Progenitor cell of endocrine pancreas (in vitro differentiated cells): ENCODE measurements around the gene NFKBIE. TPM values are rescaled to one million over a fixed set of nuclear protein-coding genes. Genes with fewer than 3 reads are reported as not detected.

Experiments
- DNase-seq: peaks from one replicate; pipeline ENCODE4 v3.0.0; 2021; ENCODE audit warnings: low spot score; ENCODE audit not compliant: unreplicated experiment
- H3K27ac Mint-ChIP-seq: 2 replicates; pipeline ENCODE4 v1.8.0; 2021; ENCODE audit warnings: mild to moderate bottlenecking, moderate library complexity, mixed read lengths
- H3K27me3 Mint-ChIP-seq: 2 replicates; pipeline ENCODE4 v1.8.0; 2021; ENCODE audit warnings: mixed read lengths
- H3K36me3 Mint-ChIP-seq: 2 replicates; pipeline ENCODE4 v1.8.0; 2022; ENCODE audit warnings: mixed read lengths; ENCODE audit not compliant: insufficient read depth
- H3K4me1 Mint-ChIP-seq: 2 replicates; pipeline ENCODE4 v1.8.0; 2021; ENCODE audit warnings: low read depth, mixed read lengths
- H3K4me3 Mint-ChIP-seq: 2 replicates; pipeline ENCODE4 v1.8.0; 2021; ENCODE audit warnings: low read depth, mild to moderate bottlenecking, moderate library complexity, mixed read lengths
- H3K9me3 Mint-ChIP-seq: 2 replicates; pipeline ENCODE4 v1.8.0; 2021; ENCODE audit warnings: low read depth, mixed read lengths
- total RNA-seq: library from RNA; stranded (reverse); gene quantifications from 2 replicates; pipeline ENCODE4 v1.2.1, GENCODE V29; 2021
- TF ChIP-seq, protein P1 (sequence below): fragments of 200-600 bp; sonication (generic); IDR thresholded peaks from one replicate; pipeline ENCODE4 v1.5.0; 2021; ENCODE audit warnings: antibody characterized with exemption, mild to moderate bottlenecking; ENCODE audit not compliant: unreplicated experiment

Gene NFKBIE
- total RNA-seq, 1 donor from 2014 or later = 7.1 TPM

DNA sequence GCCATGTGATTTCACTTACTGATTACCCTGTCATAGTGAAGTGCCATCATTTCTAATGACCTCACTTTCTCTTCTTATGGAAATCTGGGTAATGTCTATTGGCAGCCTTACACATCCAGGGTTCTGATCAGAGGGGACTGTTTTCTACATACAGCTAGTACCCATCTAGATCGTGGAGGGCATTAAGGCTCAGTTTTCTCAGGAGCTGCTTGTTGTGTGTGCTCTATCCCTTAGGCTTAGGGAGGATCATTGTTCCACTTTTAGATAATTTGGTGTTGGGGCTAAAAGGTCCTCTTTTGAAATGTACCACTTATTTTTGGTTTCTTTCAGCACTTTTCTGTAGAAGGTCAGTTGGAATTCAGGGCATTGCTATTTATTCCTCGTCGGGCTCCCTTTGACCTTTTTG lies 14.6 kb downstream of the NFKBIE start:
- Mint-ChIP-seq H3K27ac (no peak overlapping the region), H3K9me3 (no peaks in the 10 kb centered on the region), H3K4me1 (peaks cover 35% of the 10 kb centered on the region), H3K27me3 (no peaks in the 10 kb centered on the region), H3K4me3 (no peak overlapping the region), H3K36me3 (peaks cover 56% of the 10 kb centered on the region)
- TF ChIP-seq, protein P1, sequence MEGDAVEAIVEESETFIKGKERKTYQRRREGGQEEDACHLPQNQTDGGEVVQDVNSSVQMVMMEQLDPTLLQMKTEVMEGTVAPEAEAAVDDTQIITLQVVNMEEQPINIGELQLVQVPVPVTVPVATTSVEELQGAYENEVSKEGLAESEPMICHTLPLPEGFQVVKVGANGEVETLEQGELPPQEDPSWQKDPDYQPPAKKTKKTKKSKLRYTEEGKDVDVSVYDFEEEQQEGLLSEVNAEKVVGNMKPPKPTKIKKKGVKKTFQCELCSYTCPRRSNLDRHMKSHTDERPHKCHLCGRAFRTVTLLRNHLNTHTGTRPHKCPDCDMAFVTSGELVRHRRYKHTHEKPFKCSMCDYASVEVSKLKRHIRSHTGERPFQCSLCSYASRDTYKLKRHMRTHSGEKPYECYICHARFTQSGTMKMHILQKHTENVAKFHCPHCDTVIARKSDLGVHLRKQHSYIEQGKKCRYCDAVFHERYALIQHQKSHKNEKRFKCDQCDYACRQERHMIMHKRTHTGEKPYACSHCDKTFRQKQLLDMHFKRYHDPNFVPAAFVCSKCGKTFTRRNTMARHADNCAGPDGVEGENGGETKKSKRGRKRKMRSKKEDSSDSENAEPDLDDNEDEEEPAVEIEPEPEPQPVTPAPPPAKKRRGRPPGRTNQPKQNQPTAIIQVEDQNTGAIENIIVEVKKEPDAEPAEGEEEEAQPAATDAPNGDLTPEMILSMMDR = no peak
- DNase-seq = no peak

DNA sequence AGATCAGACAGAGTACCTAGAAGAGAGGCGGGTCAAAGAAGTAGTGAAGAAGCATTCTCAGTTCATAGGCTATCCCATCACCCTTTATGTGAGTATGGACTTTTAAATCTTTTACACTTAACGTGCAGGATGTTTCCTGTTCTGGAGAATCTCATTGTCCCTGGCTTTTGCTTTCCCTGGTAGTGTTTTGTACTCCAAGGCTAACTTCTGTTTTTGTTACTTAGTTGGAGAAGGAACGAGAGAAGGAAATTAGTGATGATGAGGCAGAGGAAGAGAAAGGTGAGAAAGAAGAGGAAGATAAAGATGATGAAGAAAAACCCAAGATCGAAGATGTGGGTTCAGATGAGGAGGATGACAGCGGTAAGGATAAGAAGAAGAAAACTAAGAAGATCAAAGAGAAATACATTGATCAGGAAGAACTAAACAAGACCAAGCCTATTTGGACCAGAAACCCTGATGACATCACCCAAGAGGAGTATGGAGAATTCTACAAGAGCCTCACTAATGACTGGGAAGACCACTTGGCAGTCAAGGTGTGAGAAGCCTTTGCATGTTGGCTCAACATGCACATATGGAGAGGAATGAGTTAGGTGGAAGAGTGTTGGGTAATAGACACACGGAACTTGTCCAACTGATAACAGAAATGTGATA lies 15.2 kb downstream of the NFKBIE start:
- H3K9me3 Mint-ChIP-seq = no peaks in the 10 kb centered on the region
- peak overlapping the region; percentile 46 for H3K27ac Mint-ChIP-seq
- no peaks in the 10 kb centered on the region for H3K27me3 Mint-ChIP-seq
- H3K36me3 Mint-ChIP-seq = peaks cover 53% of the 10 kb centered on the region
- H3K4me3 Mint-ChIP-seq = no peak overlapping the region
- DNase-seq = no peak
- peaks cover 34% of the 10 kb centered on the region for H3K4me1 Mint-ChIP-seq
- TF ChIP-seq, protein P1 = no peak

DNA sequence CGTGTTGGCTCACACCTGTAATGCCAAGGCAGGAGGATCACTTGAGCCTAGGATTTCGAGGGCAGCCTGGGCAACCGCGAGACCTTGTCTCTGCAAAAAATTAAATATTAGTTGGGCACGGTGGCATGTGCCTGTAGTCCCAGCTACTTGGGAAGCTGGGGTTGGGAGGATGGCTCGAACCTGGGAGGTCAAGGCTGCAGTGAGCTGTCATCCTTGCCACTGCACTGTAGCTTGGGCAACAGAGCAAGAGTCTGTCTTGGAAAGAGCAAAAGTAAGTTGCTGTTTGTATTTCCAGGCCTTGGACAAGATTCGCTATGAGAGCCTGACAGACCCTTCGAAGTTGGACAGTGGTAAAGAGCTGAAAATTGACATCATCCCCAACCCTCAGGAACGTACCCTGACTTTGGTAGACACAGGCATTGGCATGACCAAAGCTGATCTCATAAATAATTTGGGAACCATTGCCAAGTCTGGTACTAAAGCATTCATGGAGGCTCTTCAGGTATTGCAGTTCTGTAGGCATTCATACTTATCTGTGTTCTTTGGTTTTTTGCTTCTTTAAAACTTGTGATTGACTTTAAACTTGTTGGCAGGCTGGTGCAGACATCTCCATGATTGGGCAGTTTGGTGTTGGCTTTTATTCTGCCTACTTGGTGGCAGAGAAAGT lies 16.1 kb downstream of the NFKBIE start:
- Mint-ChIP-seq H3K27ac (peak overlapping the region; percentile 100), H3K36me3 (peaks cover 49% of the 10 kb centered on the region), H3K4me1 (peaks cover 28% of the 10 kb centered on the region), H3K9me3 (no peaks in the 10 kb centered on the region), H3K27me3 (no peaks in the 10 kb centered on the region), H3K4me3 (peak overlapping the region; percentile 100)
- TF ChIP-seq, protein P1 = no peak
- DNase-seq = no peak

DNA sequence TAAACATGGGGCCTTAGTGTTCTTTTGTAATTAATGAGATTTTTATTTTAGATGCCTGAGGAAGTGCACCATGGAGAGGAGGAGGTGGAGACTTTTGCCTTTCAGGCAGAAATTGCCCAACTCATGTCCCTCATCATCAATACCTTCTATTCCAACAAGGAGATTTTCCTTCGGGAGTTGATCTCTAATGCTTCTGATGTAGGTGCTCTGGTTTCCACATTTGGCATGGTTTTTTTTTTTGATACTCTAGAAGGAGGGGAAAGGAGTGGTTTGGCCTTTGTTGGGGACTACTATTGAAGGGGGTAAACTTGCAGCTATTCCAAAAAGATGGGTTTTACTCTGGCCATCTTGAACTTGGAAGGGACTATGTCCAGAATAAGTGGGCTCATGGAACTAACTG lies 16.8 kb downstream of the NFKBIE start:
- TF ChIP-seq, protein P1 = no peak

DNA sequence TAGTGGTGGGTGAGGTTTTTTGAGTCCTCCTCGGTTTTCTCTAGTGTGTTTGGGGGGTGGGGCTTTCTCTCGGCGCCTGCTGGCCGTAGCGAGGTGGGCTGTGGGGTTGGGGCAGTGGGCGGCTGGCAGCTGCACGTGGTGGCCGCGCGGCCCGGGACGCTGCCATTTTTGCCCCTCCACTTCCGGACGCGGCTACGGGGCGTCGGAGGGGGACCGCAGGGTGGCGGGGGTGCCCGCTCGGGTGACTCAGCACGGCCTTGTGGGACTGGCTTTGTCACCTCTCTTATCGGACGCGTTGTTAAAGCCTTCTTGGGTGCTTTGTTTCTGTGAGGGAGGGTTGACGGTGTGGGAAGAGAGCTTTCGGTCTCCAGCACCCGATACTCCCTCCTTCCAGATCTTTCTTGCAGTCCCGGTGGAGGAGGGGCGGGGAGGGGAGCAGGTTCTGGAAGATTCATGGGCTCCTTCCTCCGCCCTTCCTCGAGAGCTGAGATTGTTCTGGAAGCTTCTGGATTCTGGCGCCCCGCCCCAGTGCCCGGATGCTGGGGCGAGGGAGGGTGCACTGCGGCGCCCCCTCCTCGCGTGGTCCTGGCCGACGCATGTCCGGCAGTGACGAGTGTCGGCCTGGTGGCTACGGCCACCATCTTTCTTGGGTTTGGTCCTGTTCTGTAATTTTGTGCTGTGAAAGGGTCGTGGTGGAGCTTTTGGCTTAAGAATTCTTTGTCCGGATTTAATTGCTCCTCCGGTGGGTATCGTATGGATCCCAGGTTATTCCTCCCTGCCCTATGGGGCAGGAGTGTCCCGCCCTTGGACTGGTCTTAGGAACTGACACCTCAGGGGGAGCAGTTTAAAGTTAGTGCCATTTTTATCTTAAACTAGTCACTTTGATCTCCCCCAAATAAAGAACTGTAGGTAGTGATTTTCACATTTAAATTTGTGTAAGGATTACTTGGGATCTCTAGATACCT lies 17.7 kb downstream of the NFKBIE start:
- peak; percentile 39 for DNase-seq
- Mint-ChIP-seq H3K36me3 (peaks cover 37% of the 10 kb centered on the region), H3K9me3 (no peaks in the 10 kb centered on the region), H3K27me3 (no peaks in the 10 kb centered on the region), H3K4me1 (peaks cover 25% of the 10 kb centered on the region), H3K4me3 (peak overlapping the region; percentile 100), H3K27ac (peak overlapping the region; percentile 100)
- TF ChIP-seq, protein P1 = no peak

More for the DNA sequence above, 16.8 kb downstream of the NFKBIE start:
- H3K4me3 Mint-ChIP-seq = peak overlapping the region; percentile 100
- H3K27me3 Mint-ChIP-seq = no peaks in the 10 kb centered on the region
- peak overlapping the region; percentile 100 for H3K27ac Mint-ChIP-seq
- no peak for DNase-seq
- peaks cover 46% of the 10 kb centered on the region for H3K36me3 Mint-ChIP-seq
- H3K9me3 Mint-ChIP-seq = no peaks in the 10 kb centered on the region
- H3K4me1 Mint-ChIP-seq = peaks cover 27% of the 10 kb centered on the region
